ENCODE results near the gene PIH1D1.
"Not testable (repeated sequence)": the region's sequence is repeated elsewhere in the genome, so short reads cannot be mapped to it uniquely, and the experiment has no call there.

Gene PIH1D1

DNA sequence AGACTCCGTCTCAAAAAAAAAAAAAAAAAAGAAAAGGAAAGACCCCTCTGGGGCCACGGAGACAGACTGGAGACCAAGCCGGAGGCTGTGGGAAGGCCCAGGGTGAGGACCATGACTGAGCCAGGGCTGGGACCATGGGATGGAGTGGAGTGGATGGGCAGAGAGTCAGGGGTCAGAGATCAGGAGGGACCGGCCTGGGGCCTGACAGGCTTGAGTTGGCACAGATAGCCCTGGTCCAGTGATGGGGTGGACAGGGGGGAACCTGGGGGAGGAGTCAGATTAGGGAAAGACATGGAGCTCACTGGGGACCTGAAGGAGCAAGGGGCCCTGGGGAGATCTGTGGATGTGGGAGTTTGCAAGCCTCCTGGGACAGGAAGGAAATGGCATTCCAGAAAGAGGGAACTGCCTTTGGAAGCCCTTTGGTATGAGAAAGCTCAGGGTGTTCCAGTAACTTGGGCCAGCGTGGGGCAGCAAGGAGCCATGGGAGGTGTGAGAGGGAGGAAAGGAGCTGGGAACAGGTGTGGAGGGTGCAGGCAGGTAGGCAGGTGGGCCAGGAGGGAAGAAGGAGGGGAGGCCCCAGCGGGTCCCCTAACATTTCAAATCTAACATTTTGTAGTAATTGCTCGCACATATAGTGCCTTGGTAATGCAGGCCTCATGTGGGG, 29.5 kb upstream of the PIH1D1 start:
- DNase-seq (ENCODE audit: low read depth): no peak

DNA sequence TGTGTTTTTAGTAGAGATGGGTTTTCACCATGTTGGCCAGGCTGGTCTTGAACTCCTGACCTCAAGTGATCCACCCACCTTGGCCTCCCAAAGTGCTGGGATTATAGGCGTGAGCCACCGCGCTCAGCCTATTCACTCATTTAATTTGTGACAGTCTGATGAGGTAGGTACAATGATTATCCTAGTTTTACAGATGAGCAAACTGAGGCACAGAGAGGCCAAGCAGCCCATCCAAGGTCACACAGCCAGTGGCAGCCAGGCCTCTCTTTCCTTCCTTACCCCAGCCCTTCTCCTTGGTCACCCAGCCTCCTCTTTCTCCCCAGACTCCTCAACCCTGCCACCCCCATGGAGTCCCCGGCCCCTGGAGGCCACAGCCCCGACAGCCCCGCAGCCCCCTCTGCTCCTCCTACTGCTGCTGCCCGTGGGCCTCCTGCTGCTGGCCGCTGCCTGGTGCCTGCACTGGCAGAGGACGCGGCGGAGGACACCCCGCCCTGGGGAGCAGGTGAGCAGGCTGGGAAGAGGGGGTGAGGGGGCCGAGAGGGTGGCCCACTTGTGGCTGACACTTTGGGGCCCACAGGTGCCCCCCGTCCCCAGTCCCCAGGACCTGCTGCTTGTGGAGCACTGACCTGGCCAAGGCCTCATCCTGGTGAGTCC, 28.5 kb upstream of the PIH1D1 start:
- DNase-seq (ENCODE audit: low read depth): no peak

DNA sequence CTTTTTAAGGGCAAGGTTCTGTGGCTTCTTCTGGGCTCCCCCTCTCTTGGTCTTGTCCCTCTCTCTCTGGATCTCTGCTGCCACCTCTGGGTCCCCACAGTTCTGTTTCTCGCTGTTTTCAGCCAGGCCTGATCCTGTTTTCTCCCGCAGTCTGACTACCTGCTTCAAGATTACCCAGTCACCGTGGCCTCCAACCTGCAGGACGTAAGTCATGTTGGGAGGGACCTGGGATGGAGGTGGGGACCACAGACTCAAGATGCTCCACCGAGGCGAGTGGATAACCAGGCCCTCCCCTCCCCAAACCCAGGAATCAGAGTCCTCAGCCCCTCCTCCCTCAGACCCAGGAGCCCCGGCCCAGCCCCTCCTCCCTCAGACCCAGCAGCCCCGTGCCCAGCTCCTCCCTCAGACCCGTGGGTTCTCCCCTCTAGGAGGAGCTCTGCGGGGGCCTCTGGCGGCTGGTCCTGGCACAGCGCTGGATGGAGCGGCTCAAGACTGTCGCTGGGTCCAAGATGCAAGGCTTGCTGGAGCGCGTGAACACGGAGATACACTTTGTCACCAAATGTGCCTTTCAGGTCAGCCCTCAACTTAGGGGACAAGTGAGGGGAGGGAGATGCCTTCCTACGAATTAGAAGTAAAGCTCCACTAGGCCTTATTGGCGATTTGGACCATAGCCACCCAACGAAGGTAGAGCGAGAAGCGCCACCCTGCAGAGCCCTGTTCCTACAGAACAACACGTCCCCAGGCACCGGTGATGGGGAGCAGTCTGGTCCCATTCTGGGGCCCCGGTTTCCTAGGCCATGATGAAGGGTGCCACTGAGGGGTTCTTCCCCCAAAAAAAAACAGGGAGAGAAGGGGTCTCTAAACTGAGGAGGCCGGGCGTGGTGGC, 24.6 kb upstream of the PIH1D1 start:
- DNase-seq (ENCODE audit: low read depth): no peak

DNA sequence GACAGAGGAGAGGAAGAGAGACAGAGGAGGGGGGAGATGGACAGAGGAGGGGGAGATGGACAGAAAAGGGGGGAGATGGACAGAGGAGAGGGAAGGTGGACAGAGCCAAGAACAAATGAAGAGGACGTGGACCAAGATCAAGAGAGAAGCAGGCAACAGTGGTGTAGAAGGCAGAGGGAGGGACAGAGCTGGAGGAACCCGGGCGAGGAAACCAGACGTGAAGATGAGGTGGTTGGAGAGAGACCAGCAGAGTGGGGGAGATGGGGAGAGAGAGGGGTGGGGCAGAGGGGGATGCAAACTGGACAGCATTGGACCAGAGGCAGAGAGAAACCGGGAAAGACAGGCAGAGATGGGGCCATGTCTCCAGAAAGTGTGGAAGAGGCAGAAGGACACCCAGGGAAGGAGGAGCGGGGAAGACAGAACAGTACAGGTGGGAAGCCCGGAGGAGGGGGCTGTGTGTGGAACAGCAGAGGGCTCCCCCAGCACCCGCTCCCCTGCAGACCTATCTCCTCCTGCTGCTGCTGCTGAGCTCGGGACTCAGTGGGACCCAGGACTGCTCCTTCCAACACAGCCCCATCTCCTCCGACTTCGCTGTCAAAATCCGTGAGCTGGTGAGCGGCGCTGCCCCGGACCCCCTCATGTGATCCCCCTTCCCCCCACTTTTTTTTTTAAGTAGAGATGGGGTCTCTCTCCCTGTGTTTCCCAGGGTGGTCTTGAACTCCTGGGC, 23.7 kb upstream of the PIH1D1 start:
- no peak for DNase-seq (ENCODE audit: low read depth)

DNA sequence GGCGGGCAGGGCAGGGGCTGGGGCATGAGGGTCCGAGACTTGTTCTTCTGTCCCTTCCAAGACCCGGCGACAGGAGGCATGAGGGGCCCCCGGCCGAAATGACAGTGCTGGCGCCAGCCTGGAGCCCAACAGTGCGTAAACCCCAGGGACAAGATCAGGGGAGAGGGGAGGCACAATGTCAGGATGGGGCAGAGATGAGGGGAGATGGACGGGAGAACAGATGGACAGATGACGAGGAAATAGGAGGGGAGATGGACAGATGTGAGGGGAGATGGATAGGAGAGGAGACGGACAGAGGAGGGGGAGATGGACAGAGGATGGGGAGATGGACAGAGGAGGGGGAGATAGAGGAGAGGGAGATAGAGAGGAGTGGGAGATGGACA, 22.9 kb upstream of the PIH1D1 start:
- DNase-seq (ENCODE audit: low read depth): no peak

DNA sequence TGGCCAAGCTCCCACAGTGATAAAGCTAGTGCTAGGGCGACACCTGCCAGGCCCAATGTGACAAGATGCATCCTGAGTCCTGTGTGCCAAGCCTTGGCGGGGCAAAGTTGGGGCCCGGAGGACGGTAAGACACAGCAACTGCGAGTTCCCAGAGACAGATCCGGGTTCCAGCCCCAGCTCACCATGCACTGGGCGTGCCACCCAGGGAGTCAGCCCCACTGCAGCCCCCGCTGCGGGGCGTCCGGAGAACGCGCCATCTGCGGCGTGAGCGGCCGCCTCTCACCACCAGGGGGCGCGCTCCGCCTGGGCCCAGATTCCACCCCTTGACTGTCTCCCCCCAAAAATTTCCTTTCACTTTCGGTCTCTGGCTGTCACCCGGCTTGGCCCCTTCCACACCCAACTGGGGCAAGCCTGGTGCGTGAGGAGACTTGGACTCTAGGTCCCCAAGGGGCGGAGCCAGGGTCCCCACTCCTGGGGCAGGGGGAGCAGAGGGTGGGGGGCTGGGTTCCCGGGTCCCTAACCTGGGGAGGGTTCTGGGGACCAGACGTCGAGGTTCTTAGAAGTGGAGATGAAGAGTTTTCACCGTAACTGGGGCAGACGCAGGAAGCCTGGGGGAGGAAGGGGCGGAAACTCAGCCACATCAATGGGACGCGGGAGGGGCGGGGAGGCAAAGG, 22.4 kb upstream of the PIH1D1 start, which contains the start of gene FLT3LG:
Gene FLT3LG (plus strand): TSS at position 348 of the 674 bp plus-strand sequence. CDS start 425 bp downstream, outside the sequence.
- peak; percentile 82 for DNase-seq (ENCODE audit: low read depth)

DNA sequence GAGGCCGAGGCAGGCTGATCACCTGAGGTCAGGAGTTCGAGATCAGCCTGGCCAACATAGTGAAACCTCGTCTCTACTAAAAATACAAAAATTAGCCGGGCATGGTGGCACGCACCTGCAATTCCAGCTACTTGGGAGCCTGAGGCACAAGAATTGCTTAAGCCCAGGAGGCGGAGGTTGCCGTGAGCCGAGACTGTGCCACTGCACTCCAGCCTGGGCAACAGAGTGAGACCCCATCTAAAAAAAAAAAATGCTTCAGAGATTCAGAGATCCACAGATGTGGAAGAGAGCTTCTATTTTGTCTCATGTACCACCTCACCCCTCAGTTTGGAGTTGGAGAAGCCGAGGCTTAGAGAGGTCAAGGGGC, 21.9 kb upstream of the PIH1D1 start:
- DNase-seq (ENCODE audit: low read depth): not testable (repeated sequence)

DNA sequence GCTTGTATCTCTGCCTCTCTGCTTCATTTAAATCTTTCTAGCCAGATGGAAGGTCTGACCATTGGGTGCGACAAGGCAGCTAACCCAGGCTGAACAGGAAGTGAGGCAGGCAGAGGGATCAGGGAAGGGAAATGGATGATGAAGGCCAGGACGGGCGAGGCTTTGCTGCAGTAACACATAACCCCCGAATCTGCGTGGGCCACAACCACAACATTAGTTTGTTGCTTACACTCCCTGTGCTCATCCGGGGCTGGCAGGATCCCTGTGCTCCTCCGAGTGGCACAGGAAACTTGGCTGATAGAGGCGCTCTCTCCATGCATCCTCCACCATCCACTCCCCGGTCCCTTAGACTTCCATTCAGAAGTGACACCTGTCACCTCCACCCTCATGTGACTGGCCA, 21.3 kb upstream of the PIH1D1 start:
- DNase-seq (ENCODE audit: low read depth): no peak

DNA sequence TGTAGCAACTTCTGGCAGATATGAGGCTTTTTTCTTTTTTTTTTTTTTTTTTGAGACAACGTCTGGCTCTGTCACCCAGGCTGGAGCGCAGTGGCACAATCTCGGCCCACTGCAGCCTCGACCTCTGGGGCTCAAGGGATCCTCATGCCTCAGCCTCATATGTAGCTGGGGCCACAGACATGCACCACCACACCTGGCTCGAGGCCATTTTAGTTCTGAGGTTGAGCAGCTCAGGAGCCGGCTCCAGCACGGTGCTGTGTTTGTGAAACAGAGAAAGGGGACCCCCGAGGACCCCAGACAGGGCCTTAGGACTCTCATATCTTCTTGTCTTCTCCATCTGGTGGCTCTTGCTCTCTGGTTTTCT, 19.0 kb upstream of the PIH1D1 start:
- DNase-seq (ENCODE audit: low read depth): no peak

DNA sequence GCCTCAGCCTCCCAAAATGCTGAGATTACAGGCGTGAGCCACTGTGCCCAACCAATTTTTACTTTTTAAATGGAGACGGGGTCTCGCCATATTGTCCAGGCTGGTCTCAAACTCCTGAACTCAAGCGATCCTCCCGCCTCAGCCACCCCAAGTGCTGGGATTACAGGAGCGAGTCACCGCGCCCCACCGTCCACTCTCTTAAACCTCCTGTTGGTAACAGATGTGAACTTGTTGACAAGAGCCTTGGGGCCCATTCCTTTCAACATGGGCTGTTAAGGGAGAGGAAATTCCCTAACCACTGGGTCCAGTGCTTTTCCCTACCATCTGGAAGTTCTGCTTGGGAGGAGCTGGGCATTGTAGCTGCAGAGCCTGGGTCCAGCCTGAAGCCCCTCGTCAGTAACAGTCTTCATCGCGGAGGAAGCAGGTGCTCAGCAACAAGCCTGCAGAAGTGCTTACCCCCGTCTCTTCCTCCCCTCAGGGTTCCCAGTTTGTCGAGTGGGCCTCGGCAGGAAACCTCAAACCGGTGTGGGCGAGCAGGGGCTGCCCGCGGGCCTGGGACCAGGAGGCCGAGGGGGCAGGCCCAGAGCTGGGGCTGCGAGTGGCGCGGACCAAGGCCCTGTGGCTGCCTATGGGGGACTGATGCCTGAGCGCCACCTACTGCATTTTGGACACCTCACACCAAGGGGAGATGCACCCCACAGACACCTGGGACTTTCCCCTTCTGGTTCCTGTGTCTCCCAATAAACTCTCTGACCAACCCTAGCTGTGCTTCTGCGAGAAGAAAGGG, 18.4 kb upstream of the PIH1D1 start:
- DNase-seq (ENCODE audit: low read depth): no peak

DNA sequence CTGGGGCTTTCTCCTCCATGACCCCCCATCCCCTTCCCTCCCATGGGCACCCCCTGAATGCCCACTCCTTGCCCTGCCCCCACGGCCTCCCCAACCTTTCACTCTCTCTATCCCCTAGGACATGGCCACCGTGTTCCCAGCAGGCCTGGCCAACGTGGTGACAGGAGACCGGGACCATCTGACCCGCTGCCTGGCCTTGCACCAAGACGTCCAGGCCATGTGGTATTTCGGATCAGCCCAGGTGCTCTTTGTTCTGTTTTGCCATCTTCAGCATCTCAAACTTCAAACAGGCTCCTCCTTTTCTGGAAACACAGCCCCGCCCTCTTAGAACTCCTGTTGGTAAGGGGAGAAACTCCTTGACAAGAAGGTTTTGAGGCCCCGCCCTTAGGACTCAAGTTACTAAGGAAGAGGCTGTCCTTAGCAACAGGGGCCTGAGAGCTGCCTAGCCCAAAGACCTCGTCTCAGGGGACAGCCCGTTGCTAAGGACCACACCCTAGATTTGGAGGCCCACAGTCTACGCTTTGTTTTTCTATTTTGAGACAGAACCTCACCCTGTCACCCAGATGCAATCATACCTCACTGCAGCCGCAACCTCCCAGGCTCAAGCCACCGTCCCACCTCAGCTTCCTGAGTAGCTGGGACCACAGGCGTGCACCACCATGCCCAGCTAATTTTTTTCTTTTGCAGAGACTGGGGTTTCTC, 17.3 kb upstream of the PIH1D1 start:
- peak; percentile 63 for DNase-seq (ENCODE audit: low read depth)

DNA sequence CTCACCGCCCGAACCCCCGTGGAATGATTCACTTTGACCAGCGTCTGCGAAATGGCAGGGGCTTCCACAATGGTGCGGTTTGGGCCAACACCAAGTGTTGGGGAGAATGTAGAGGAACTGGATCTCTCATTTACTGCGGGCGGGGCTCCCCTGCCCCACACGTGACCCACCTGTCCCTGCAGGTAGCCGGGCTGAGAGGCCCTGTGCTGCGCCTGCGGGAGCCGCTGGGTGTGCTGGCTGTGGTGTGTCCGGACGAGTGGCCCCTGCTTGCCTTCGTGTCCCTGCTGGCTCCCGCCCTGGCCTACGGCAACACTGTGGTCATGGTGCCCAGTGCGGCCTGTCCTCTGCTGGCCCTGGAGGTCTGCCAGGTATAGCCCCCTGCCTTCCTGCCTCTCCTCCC, 16.6 kb upstream of the PIH1D1 start:
- DNase-seq (ENCODE audit: low read depth): no peak

DNA sequence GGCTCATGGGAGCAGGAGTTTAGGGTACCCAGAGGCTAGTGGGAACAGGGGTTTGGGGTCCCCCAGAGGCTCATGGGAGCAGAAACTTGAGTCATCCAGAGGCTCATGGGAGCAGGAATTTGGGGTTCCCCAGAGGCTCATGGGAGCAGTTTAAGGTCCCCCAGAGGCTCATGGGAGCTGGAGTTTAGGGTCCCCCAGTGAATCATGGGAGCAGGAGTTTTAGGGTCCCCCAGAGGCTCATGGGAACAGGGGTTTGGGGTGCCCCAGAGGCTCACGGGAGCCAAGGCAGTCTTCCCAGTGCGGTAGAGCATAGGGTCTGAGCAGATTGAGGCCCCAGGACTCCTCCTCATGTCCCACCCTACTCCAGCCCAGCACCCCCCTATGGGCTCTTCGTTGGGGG, 13.8 kb upstream of the PIH1D1 start:
- DNase-seq (ENCODE audit: low read depth): no peak

DNA sequence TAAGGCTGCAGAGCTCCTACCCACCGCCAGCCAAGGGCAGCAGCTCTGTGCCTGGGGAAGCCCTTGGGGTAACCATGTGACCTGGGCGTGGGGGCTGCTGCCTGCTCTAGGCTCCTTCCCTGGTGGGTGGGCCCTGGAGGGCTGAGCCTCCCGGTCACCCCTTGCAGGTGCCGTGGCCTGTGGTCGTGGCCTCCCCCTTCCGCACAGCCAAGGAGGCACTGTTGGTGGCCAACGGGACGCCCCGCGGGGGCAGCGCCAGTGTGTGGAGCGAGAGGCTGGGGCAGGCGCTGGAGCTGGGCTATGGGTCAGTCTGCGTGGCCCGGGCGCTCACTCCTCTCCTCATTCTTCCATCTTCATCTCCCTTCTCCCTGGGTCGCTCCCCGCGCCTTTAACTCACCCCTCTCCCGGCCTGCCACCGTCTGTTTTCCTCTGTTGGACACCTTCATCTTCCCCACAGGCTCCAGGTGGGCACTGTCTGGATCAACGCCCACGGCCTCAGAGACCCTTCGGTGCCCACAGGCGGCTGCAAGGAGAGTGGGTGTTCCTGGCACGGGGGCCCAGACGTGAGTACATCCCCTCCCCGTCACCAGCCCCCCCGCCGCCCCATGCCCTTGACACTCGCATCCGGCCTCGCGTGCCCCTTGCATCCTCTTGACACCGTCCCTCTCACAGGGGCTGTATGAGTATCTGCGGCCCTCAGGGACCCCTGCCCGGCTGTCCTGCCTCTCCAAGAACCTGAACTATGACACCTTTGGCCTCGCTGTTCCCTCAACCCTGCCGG, 12.5 kb upstream of the PIH1D1 start:
- DNase-seq (ENCODE audit: low read depth): no peak

DNA sequence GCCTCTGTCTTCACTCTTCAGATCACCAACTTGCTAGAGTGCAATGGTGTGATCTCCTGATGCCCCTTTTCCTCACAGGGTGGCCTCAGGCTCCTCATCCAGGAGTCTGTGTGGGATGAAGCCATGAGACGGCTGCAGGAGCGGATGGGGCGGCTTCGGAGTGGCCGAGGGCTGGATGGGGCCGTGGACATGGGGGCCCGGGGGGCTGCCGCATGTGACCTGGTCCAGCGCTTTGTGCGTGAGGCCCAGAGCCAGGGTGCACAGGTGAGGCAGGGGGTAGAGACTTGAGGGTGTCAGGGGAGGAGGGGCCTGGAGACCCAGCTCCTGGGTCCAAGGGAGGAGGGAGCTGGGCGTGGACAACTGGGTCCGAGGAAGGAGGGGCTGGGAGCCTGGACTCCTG, 10.9 kb upstream of the PIH1D1 start:
- no peak for DNase-seq (ENCODE audit: low read depth)

DNA sequence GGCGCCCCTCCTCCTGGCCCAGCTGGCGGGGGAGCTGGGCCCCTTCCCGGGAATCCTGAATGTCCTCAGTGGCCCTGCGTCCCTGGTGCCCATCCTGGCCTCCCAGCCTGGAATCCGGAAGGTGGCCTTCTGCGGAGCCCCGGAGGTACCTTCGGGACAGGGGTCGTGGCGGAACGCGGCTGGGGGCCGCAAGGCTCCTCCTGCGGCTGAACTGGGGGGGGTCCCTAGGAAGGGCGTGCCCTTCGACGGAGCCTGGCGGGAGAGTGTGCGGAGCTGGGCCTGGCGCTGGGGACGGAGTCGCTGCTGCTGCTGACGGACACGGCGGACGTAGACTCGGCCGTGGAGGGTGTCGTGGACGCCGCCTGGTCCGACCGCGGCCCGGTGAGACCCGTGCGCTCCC, 10.0 kb upstream of the PIH1D1 start:
- no peak for DNase-seq (ENCODE audit: low read depth)

DNA sequence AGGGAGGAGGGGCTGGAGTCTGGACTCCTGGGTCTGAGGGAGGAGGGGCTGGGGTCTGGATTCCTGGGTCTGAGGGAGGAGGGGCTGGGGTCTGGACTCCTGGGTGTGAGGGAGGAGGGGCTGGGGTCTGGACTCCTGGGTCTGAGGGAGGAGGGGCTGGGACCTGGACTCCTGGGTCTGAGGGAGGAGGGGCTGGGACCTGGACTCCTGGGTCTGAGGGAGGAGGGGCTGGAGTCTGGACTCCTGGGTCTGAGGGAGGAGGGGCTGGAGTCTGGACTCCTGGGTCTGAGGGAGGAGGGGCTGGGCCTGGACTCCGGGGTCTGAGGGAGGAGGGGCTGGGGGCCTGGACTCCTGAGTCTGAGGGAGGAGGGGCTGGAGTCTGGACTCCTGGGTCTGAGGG, 9.5 kb upstream of the PIH1D1 start:
- not testable (repeated sequence) for DNase-seq (ENCODE audit: low read depth)

DNA sequence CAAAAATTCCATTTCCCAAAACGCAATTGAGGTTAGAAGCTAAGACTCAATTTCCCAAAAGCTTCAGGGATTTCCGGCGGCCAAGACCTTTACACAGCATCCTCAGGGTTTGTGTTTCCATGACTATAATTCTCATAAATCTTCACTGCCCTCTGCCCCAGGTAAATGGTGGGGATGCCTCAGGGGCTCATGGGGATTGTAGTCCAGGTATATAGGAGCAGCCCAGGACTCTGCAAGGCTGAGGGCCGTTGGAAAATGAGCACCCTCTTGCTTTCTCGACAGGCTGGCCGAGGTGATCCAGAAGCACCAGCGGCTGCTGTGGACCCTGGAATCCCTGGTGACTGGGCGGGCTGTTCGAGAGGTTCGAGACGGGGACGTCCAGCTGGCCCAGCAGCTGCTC, 7.8 kb upstream of the PIH1D1 start:
- no peak for DNase-seq (ENCODE audit: low read depth)

DNA sequence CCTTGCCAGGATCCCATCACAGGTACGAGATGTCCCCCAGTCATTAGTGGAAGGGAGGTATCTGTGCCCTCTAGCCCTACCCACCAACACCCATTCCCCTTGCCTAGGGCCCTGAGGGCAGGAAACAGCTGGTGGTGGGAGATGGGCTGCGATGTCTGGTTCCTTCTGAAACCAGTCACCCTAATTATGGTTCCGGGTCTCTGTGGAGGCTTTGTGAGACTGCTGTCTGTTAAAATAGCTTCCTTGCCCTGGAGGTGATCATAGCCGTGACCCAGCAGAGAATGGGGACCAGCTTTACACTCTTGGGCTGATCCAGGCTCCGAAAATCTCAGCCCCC, 6.9 kb upstream of the PIH1D1 start:
- DNase-seq (ENCODE audit: low read depth): no peak

DNA sequence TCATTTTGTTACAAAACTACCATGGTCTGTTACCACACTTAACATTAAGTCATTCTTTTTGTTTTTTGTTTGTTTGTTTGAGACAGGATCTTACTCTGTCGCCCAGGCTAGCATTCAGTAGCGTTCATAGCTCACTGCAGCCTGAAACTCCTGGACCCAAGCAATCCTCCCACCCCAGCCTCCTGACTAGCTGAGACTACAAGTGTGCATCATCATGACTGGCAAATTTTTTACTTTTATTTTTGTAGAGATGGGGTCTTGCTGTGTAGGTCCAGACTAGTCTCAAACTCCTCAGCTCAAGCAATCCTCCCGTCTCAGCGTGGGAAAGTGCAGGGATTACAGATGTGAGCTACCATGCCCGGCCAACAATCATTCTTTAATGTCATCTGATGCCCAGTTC, 4.7 kb upstream of the PIH1D1 start:
- peak; percentile 18 for DNase-seq (ENCODE audit: low read depth)
